ENCODE data around the gene ZNF665. TPM values are rescaled to one million over a fixed set of nuclear protein-coding genes. Genes with fewer than 3 reads are reported as not detected.
A peak's percentile ranks its signal among the peaks of the same experiment; 100 is the strongest.

Gene ZNF665
- polyA plus RNA-seq, 3 donors = 0.68 to 1.7 (median 0.88) TPM

DNA sequence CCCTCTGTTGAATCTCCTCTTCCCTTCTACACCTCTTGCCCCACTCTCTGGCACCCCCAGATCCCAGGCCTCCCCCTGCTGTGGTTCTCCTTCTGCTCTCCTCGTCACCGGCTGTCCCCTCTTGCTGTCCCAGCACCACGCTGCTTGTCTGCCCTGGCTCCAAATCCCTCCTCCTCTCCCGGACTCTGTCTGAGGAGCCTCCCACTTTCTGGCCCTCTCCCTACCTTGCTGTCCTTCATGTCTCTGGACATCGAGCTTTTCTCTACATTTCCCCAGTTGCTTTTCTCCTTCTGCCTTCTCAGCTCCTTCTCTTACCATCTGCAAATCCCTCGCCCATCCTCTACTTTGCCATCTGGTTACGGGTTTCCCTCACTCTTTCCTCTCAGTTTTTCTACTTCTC, 35.5 kb downstream of the ZNF665 start:
- Mint-ChIP-seq H3K4me1 (peaks cover 20% of the 10 kb centered on the region), H3K27ac (peak overlapping the region in 1 of 7 donors; percentile 79), H3K4me3 (peak overlapping the region; percentile 89 to 91), H3K27me3 (ENCODE audit: low read depth in 3 of 3) (peaks cover 4 to 6% (median 5%) of the 10 kb centered on the region in 3 donors), H3K36me3 (peaks cover 27 to 41% of the 10 kb centered on the region in 2 donors), H3K9me3 (peaks cover 43 to 94% (median 90%) of the 10 kb centered on the region in 7 donors)
- peak overlapping the region; percentile 84 for H2AFZ ChIP-seq (ENCODE audit: insufficient read depth, low read depth, low read length, poor library complexity, severe bottlenecking)
- no peaks in the 10 kb centered on the region for H3K79me2 ChIP-seq (ENCODE audit: insufficient read depth, low read length)
- TF ChIP-seq, protein P1, sequence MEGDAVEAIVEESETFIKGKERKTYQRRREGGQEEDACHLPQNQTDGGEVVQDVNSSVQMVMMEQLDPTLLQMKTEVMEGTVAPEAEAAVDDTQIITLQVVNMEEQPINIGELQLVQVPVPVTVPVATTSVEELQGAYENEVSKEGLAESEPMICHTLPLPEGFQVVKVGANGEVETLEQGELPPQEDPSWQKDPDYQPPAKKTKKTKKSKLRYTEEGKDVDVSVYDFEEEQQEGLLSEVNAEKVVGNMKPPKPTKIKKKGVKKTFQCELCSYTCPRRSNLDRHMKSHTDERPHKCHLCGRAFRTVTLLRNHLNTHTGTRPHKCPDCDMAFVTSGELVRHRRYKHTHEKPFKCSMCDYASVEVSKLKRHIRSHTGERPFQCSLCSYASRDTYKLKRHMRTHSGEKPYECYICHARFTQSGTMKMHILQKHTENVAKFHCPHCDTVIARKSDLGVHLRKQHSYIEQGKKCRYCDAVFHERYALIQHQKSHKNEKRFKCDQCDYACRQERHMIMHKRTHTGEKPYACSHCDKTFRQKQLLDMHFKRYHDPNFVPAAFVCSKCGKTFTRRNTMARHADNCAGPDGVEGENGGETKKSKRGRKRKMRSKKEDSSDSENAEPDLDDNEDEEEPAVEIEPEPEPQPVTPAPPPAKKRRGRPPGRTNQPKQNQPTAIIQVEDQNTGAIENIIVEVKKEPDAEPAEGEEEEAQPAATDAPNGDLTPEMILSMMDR (IDR thresholded peaks at IDR 0.05) = no peak
- 64% methylated on average over 7 of the region's 7 CpGs for WGBS (ENCODE audit: insufficient coverage)
- peaks cover 66 to 73% of the 10 kb centered on the region in 2 donors for H3K9me3 ChIP-seq (replicated peaks in 1 of 2; ENCODE audit: control insufficient read depth in 1 of 2, insufficient read depth in 1 of 2, low read length in 2 of 2)
- no peak for DNase-seq
- peak overlapping the region; percentile 81 for H3K4me2 ChIP-seq (replicated peaks; ENCODE audit: extremely low read depth, low read length, poor library complexity, severe bottlenecking)
- H3K36me3 ChIP-seq (replicated peaks in 1 of 2; ENCODE audit: control insufficient read depth in 1 of 2, insufficient read depth in 2 of 2, low read length in 2 of 2) = peaks cover 2 to 20% of the 10 kb centered on the region in 2 donors
- peak overlapping the region; percentile 67 for H3K9ac ChIP-seq (ENCODE audit: insufficient read depth, low read length, poor library complexity, severe bottlenecking)
- intact Hi-C loops (cut with micrococcal nuclease) = loop anchor here (5.0 kb wide), 2 partner anchors 35 to 55 kb away; partner anchors contain the start of genes ZNF160 (in 2 of the 2) and ZNF665 (in 1 of the 2)
- peak overlapping the region in 1 of 3 experiments; percentile 82 for H3K4me3 ChIP-seq (replicated peaks in 1 of 3; ENCODE audit: low read depth in 2 of 3, low read length in 3 of 3)
- no peaks in the 10 kb centered on the region for H4K20me1 ChIP-seq (ENCODE audit: insufficient read depth, low read length)
- H3K27ac ChIP-seq (ENCODE audit: low read depth in 1 of 2, low read length in 2 of 2) = no peak overlapping the region
- peaks cover 14 to 22% of the 10 kb centered on the region in 2 donors for H3K4me1 ChIP-seq (ENCODE audit: control insufficient read depth in 1 of 2, insufficient read depth in 2 of 2, low read length in 2 of 2)
- no peaks in the 10 kb centered on the region for H3K27me3 ChIP-seq (ENCODE audit: control insufficient read depth in 2 of 2, insufficient read depth in 2 of 2, low read length in 2 of 2)

DNA sequence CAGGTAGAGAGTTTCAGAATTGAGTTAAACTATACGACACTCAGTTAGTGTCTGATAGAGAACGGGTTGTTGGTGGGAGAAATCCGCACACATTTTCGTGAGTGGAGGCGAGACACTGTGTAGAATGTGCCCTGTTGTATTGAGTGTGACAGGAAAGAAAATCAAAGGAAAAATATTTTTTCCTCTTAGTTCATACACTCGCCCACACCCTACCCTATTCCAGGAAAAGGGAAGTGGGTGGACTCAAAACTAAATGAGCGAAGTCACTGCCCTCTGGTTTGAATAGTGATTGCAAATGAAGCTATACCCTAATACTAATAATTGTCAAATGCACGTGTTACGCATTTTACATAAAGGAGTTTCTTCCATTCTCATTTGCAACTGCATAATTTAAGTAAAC, 36.3 kb downstream of the ZNF665 start:
- H2AFZ ChIP-seq (ENCODE audit: insufficient read depth, low read depth, low read length, poor library complexity, severe bottlenecking) = no peak overlapping the region
- peaks cover 2 to 24% of the 10 kb centered on the region in 2 donors for H3K36me3 ChIP-seq (replicated peaks in 1 of 2; ENCODE audit: control insufficient read depth in 1 of 2, insufficient read depth in 2 of 2, low read length in 2 of 2)
- Mint-ChIP-seq H3K9me3 (peaks cover 45 to 94% (median 91%) of the 10 kb centered on the region in 7 donors), H3K27me3 (ENCODE audit: low read depth in 3 of 3) (peaks cover 4 to 6% (median 5%) of the 10 kb centered on the region in 3 donors), H3K36me3 (peaks cover 32 to 46% of the 10 kb centered on the region in 2 donors), H3K4me3 (peak overlapping the region in 1 of 2 donors; percentile 91), H3K27ac (peak overlapping the region in 1 of 7 donors; percentile 21), H3K4me1 (peaks cover 20% of the 10 kb centered on the region)
- no CpG with 5 or more reads among the region's 9 CpGs for WGBS (ENCODE audit: insufficient coverage)
- H3K4me1 ChIP-seq (ENCODE audit: control insufficient read depth in 1 of 2, insufficient read depth in 2 of 2, low read length in 2 of 2) = peaks cover 14 to 22% of the 10 kb centered on the region in 2 donors
- H3K79me2 ChIP-seq (ENCODE audit: insufficient read depth, low read length) = no peaks in the 10 kb centered on the region
- no peaks in the 10 kb centered on the region for H3K27me3 ChIP-seq (ENCODE audit: control insufficient read depth in 2 of 2, insufficient read depth in 2 of 2, low read length in 2 of 2)
- H3K27ac ChIP-seq (ENCODE audit: low read depth in 1 of 2, low read length in 2 of 2) = no peak overlapping the region
- H3K4me3 ChIP-seq (replicated peaks in 1 of 3; ENCODE audit: low read depth in 2 of 3, low read length in 3 of 3) = no peak overlapping the region
- no peak for DNase-seq
- H3K4me2 ChIP-seq (replicated peaks; ENCODE audit: extremely low read depth, low read length, poor library complexity, severe bottlenecking) = no peak overlapping the region
- H3K9me3 ChIP-seq (replicated peaks in 1 of 2; ENCODE audit: control insufficient read depth in 1 of 2, insufficient read depth in 1 of 2, low read length in 2 of 2) = peaks cover 66 to 70% of the 10 kb centered on the region in 2 donors
- no peak overlapping the region for H3K9ac ChIP-seq (ENCODE audit: insufficient read depth, low read length, poor library complexity, severe bottlenecking)
- TF ChIP-seq, protein P1 (IDR thresholded peaks at IDR 0.05) = no peak
- intact Hi-C loops (cut with micrococcal nuclease) = loop anchor here (5.0 kb wide), 2 partner anchors 35 to 55 kb away; partner anchors contain the start of genes ZNF160 (in 2 of the 2) and ZNF665 (in 1 of the 2)
- no peaks in the 10 kb centered on the region for H4K20me1 ChIP-seq (ENCODE audit: insufficient read depth, low read length)
